GM12801 (cell line): ENCODE measurements around the gene PSMD9.

Experiments
- TF ChIP-seq, protein P1 (sequence below): IDR thresholded peaks from one replicate; pipeline ENCODE4 v1.5.1; 2011; ENCODE audit warnings: control low read depth; ENCODE audit not compliant: insufficient read length; ENCODE audit errors: extremely low read depth

Gene PSMD9

DNA sequence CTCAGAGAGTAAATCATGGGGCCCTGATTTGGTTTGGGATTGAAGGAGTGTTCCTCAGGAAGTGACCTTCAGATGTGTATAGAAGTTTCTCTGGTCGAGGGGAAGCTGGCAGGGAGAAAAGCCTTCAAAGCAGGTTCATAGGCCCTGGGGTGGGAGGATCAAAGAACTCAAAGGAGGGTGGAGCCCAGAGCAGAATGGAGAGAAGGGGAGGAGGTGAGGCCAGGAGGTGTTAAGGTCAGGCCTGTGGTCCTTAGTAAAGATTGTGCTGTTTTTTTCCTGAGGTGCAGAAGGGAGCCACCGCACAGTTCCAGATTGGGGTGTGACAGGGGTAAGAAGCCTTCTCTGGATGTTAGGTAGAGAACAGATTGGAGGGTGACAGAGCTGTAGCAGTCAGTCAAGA lies 20.1 kb downstream of the PSMD9 start:
- TF ChIP-seq, protein P1, sequence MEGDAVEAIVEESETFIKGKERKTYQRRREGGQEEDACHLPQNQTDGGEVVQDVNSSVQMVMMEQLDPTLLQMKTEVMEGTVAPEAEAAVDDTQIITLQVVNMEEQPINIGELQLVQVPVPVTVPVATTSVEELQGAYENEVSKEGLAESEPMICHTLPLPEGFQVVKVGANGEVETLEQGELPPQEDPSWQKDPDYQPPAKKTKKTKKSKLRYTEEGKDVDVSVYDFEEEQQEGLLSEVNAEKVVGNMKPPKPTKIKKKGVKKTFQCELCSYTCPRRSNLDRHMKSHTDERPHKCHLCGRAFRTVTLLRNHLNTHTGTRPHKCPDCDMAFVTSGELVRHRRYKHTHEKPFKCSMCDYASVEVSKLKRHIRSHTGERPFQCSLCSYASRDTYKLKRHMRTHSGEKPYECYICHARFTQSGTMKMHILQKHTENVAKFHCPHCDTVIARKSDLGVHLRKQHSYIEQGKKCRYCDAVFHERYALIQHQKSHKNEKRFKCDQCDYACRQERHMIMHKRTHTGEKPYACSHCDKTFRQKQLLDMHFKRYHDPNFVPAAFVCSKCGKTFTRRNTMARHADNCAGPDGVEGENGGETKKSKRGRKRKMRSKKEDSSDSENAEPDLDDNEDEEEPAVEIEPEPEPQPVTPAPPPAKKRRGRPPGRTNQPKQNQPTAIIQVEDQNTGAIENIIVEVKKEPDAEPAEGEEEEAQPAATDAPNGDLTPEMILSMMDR, result no peak

DNA sequence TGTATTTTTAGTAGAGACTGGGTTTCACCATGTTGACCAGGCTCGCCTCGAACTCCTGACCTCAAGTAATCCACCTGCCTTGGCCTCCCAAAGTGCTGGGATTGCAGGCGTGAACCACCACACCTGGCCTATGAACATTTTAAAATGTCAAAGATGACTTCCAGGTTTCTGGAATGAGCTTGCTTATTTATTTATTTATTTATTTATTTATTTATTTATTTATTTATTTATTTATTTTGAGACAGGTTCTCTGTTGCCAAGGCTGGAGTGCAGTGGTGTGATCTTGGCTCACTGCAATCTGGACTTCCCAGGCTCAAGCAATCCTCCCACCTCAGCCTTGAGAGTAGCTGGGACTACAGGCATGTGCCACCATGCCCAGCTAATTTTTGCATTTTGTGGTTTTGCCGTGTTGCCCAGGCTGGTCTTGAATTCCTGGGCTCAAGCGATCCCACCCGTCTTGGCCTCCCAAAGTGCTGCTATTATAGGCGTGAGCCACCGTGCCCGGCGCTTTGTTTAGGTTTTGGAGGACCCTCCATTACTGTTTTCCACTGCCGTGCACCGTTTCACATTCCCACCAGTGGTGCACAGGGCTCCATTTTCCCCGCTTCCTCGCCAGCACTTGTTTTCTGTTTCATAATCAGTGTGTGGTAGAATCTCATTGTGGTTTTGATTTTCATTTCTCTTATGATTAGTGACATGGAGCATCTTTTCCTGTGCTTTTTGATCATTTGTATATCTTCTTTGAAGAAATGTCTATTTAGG lies 23.4 kb downstream of the PSMD9 start:
- TF ChIP-seq, protein P1, result no peak

DNA sequence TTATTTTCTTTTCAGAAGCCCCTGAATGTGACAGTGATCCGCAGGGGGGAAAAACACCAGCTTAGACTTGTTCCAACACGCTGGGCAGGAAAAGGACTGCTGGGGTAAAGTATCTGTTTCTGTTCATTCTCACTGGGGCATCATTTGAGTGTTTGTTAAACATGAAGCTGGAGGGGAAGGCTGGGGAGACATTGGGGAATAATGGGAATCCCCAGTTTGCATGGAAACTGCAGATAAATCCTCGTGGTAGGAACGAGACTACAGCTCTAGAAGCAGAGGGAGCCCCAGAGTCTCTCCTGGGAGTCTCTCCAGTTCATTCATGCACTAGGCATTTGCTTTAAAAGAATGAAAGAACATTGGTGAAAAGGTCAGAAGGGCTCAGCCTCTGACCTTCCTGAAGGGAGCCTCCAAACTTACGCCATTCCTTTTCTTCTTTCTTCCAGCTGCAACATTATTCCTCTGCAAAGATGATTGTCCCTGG lies 27.3 kb downstream of the PSMD9 start:
- TF ChIP-seq, protein P1, result no peak

DNA sequence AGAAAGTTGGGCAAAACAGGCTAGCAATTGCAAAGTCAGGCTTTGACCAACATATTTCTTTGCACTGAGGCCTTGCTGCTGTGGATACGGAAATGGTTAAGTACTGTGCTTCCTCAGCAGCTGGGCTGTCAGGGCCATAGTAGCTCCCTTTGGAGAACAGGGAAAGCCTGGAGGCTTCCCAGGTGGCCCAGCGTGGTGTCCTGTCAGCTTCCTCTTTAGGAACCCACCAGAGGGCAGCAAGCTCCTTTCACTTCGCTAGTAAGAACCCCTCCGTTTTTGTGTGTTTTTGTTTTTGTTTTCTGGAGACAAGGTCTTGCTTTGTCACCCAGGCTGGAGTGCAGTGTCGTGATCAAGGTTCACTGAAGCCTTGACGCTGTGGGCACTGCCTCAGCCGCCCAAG lies 28.1 kb downstream of the PSMD9 start:
- TF ChIP-seq, protein P1, result no peak

DNA sequence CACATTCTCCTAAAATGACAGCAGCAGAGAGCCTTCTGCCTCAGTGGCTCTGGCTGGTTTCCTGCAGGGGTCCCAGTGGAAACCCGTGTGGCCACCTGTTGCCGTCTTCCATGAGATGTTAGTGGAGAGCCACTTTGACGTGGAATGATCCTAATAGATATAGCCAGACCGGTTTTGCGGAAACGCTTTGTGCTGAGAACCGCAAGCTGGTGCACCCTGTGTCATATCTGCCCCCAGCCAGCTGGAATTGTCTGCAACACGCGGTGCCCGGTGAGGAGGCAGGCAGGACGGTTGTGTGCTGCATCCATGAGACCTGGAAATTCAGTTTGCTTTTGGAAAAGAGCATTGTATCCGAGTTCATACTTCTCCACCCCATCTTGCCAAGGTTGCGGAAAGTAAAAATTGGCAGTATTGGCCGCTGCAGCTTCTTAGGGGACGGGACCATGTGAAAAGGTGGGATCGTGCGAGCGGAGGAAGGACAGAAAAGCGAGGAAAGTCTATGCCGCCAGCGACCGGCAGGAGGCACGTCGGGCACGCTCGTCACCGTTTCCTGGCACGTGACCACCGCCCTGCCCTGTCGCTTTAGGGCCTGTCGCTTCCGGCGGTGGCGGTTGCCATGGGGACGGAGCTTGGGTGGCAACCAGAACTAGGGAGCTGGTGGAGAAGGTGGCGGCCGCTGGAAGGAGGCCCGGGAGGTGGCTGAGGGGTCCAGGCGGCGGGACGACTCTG lies 29.5 kb downstream of the PSMD9 start, which contains the start of gene CFAP251:
CFAP251 (plus strand) TSS at position 643 of the 729 bp plus-strand sequence. CDS start 2,714 bp downstream, outside the sequence.
- TF ChIP-seq, protein P1, result no peak

DNA sequence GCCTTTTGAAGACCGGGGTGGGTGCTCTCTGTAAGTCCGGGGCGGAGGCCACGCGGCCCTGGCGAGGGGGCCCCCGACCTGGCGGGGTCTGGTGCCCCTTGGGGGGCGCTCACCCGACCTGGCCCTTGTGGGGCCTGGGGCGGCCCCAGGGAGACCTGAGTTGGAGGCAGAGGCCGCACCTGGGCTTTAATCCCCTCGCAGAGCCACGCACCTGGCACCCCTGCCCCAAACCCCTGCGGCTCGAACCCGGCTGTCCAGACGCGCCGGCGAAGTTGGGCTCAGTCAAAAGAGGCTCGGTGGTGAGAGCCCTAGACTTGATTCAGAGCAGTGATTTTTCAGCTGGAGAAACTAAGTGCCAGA lies 30.1 kb downstream of the PSMD9 start:
- TF ChIP-seq, protein P1, result no peak

DNA sequence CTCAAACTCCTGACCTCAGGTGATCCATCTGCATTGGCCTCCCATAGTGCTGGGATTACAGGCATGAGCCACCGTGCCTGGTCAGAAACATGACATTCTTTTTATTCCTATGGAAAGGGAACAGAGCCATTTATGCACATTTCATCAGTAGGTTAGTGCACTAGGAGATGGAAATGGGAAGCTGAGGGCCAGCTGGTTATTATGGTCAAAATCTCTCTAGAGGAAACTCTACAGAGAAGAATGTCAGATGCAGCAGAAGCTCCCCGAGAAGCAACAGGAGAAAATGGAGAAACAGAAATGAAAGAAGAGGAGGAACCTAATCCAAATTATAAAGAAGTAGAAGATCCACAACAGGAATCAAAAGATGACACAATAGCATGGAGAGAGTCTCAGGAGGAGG lies 32.5 kb downstream of the PSMD9 start:
- TF ChIP-seq, protein P1, result no peak
